HG03066 (cell line): Measurements from ENCODE around the gene HKDC1.
"Not testable (repeated sequence)": the region's sequence is repeated elsewhere in the genome, so short reads cannot be mapped to it uniquely, and the experiment has no call there.

ENCODE experiments used
- ATAC-seq: cut with Tn5 transposase; IDR thresholded peaks from one replicate; pipeline ENCODE4 v1.9.1; 2021; ENCODE audit warnings: low read depth; ENCODE audit not compliant: unreplicated experiment

HKDC1 gene

DNA sequence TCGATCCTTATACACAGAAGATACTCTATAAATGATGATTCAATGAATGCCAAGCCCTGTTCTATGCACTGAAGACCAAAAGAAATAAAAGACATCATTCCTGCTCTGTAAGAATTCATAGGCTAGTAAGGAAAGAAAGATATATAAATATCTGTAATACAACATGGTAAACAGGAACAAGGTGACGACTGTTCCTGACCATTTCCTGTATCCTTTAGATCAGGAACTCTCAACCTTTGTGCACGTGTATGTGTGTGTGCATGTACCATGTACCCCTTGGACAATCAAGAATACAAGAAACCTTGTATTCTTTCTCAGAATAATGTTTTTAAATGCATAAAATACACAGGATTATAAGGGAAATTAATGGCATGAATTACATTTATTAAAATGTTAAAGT lies 50.9 kb downstream of the HKDC1 start:
- no peak for ATAC-seq

GRCh38 chr10:69272624-69273023 lies 52.5 kb downstream of the HKDC1 start:
- ATAC-seq: no peak

GRCh38 chr10:69275444-69275843 lies 55.3 kb downstream of the HKDC1 start:
- ATAC-seq: no peak

DNA sequence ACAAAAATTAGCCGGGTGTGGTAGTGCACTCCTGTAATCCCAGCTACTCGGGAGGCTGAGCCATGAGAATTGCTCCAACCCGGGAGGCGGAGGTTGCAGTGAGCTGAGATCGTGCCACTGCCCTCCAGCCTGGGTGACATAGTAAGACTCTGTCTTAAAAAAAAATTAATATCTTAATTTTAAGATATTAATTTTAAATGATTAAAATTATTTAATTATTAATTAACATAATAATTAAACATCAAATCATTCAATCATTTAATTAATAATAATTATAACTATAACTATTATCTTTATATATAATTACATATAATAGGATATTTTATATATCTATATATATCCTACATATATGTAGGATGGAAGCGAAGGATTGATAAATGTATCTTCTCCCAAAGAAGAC lies 56.4 kb downstream of the HKDC1 start:
- no peak for ATAC-seq

DNA sequence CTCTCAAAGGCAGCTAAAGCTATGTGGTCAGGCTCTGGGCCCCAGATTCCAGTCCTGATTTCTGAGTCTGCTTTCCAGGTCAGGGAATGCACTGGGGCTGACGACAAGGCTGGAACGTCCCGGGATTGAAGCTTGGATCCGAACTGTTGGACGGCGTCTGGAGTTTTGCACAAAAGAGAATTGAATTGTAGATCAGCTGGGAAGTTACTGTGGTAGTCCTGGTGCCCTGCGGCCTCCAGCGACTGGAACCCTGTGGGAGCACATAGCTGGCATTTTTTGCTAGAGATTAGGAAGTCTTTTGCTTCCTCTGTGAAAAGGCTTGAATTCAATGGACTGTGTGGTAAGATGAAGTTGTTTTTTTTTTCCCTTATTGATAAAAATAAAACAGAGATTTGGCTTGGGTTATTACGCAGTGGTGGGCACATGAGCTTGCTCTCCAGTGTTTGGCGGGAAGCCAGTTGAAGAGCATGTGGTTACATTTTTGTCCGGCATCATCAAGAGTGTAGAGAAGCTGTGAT lies 58.4 kb downstream of the HKDC1 start, which contains the start of gene HK1:
Gene HK1 (plus strand): TSS at position 51 of the 518 bp plus-strand sequence.
- no peak for ATAC-seq

GRCh38 chr10:69279110-69279509 lies 59.0 kb downstream of the HKDC1 start:
- no peak for ATAC-seq

GRCh38 chr10:69281507-69282413 lies 61.6 kb downstream of the HKDC1 start:
- ATAC-seq: no peak

GRCh38 chr10:69284402-69284801 lies 64.3 kb downstream of the HKDC1 start:
- ATAC-seq: not testable (repeated sequence)

DNA sequence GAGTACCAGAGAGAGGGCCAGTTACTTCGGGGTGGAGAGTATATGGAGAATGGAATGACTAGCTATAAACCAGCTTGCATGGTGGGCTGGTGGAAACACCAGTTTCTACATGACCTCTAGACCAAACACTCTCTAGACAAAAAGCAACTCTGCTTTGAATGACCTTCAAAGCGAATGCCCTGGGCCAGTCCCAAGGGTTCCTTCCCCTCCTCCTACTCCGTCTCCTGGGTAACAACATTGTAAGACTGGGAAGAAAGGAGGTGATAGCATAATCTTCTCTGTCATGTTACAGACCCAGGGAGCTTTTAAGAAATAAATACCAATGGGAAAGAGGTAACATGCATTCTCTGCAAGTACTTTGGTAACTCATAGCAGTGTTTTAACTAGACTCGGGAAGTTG lies 65.6 kb downstream of the HKDC1 start:
- ATAC-seq: no peak

DNA sequence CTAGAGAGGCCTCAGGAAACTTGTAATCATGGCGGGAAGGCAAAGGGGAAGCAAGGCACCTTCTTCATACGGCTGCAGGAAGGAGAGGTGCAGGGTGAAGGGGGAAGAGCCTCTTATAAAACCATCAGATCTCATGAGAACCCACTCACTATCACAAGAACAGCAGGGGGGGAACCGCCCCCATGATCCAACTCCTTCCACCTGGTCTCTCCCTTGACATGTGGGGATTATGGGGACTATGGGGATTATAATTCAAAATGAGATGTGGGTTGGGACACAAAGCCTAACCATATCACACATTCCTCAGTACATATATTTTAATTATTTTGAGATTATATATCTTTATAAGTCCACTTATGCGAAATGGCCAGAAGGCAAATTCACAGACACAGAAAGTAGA lies 67.0 kb downstream of the HKDC1 start:
- no peak for ATAC-seq

- no peak for ATAC-seq
These were observed 70.9 kb downstream of the HKDC1 start for GRCh38 chr10:69290993-69291392.

DNA sequence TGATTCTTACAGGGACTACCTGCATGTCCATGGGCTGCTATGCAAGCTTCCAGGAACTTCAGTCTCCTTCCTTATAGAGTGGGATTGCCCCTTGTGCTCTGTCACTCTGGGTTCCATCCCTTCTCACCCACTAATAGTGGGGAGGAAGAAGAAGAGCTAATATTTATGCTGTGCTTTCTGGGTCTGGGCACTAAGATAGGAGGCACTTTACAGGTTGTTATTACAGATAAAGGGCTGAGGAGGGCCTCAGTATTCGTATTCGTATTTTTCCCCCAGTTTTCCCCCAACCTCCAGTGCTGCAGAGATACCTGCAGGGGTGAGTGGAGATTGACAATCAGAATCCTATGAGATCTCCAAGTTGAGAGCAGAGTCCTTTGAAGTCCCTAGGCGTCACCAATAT lies 72.3 kb downstream of the HKDC1 start:
- no peak for ATAC-seq

DNA sequence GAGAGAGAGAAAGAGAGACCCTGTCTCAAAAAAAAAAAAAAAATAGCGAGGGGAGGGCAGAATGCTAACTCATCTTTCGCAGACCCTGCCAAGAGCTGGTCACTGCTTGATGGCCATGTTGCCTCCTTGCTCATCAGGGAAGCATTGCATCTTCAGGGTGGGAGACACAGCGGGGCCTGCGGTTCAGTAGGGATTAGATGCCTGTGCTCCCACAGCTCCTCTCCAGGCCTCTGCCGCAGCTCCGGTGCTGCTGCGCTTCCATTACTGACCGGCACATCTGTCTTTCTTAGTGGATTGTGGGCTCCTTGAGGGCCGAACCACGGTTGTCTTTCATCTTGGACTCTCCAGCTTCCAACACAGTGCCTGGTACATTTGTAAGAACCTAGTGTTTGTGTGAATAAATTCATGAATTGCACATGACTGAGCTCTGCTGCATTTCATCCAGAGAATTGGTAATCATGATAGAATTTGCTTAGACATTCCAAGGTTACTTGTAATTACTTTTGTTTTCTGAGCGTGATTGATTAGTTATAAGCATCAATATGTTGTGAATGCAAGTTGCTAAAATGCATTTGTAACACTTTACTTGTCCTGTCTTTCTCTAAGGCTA lies 75.0 kb downstream of the HKDC1 start:
- ATAC-seq: no peak

- ATAC-seq: no peak
These were observed 83.5 kb downstream of the HKDC1 start for GRCh38 chr10:69303632-69304051.

GRCh38 chr10:69306421-69306820 lies 86.3 kb downstream of the HKDC1 start:
- no peak for ATAC-seq

- no peak for ATAC-seq
These were observed 87.3 kb downstream of the HKDC1 start for GRCh38 chr10:69307434-69307833.

DNA sequence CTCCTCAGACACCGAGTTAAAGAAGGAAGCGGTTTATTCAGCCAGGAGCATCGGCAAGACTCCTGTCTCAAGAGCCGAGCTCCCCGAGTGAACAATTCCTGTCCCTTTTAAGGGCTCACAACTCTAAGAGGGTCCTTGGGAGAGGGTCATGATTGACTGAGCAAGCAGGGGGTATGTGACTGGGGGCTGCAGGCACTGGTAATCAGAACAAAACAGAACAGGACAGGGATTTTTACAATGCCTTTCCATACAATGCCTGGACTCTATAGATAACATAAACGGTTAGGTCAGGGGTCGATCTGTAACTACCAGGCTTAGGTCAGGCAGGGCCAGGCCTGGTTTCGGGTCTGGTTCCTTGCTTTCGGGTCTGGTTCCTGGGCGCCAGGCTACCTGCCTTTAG lies 88.2 kb downstream of the HKDC1 start:
- not testable (repeated sequence) for ATAC-seq

- ATAC-seq: no peak
These were observed 91.2 kb downstream of the HKDC1 start for GRCh38 chr10:69311309-69311708.

GRCh38 chr10:69312528-69312927 lies 92.4 kb downstream of the HKDC1 start:
- no peak for ATAC-seq

DNA sequence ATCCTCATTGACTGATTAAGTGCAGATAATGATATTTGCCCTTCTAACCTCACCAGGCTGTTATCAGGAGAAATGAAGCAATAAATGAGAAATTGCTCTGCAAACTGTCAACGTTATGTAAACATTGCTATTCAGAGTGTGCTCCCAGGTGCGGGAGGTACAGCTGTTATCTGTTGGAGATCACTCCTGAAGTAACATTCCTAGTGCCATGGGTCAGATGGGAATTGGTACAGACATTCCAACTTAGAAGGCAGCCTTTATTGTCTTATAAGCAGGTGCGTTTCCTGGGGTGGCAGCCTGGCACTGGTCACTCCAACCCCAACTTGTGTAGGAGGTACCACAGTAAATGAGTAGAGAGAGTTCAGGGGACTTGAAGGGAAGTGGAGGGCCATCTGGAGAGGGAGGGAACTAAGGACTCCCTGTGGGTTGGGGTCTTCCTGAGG lies 95.0 kb downstream of the HKDC1 start:
- no peak for ATAC-seq

DNA sequence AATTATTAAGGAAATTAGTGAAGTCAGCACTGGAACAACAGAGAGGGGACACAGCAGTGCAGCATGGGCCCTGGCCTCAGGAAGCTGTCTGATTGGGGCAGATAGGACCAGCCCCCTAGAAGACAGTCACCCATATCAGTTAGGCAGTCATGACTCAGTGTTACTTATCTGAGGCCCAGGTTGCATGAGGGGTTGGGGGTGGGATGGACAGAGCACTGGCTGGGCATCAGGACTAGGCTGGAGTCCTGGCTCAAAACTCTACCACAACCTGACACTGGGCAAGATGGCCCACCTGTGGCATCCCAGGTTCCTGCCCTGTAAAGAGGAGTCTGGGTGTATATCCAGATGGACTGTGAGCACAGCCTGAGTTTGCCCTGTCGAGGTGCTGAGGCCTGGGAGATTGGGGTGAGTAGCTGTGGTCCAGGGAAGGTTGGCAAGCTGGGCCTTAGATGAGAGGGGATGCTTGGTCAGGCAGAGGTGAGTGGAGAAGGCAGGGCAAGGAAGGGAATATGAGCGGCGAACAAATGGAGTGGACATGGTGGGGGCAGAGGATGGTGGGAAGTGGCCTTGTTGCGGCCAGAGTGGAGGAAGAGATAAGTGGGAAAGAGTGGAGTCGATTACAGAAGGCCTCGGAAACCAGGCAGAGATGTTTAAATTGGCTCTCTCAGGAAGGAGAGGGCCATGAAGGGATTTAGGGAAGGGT lies 95.6 kb downstream of the HKDC1 start:
- ATAC-seq: no peak
